SU-DHL-6 (cell line): ENCODE measurements around the gene LRP11.
"Not testable (repeated sequence)": the region's sequence is repeated elsewhere in the genome, so short reads cannot be mapped to it uniquely, and the experiment has no call there.

Source experiments
- CTCF ChIP-seq: fragments of 200-600 bp; sonication (generic); IDR thresholded peaks from one replicate; pipeline ENCODE4 v1.5.1; 2017; ENCODE audit warnings: antibody characterized with exemption, mild to moderate bottlenecking, low read length, moderate library complexity; ENCODE audit not compliant: insufficient read depth, poor library complexity, severe bottlenecking
- EZH2phosphoT487 ChIP-seq: fragments of 200-600 bp; sonication (generic), shearing (Covaris generic); conservative IDR thresholded peaks from 2 replicates; pipeline ENCODE4 v1.6.1; 2018; ENCODE audit warnings: mild to moderate bottlenecking, antibody characterized with exemption, low read length, moderate library complexity, mixed read lengths

GRCh38 chr6:149848343-149848742 is 15.8 kb downstream of the LRP11 start:
- TF ChIP-seq CTCF, EZH2phosphoT487: not testable (repeated sequence)
